NT2/D1 (cell line): ENCODE results near the gene SLC30A10.

Experiments used
- SUZ12 ChIP-seq: IDR thresholded peaks from 2 replicates; pipeline ENCODE4 v1.6.1; 2011; ENCODE audit not compliant: insufficient read length, insufficient read depth; ENCODE audit errors: extremely low read depth
- YY1 ChIP-seq: IDR thresholded peaks from 2 replicates; pipeline ENCODE4 v1.6.1; 2011; ENCODE audit not compliant: insufficient read length, insufficient read depth
- ZNF274 ChIP-seq: IDR thresholded peaks from 2 replicates; pipeline ENCODE4 v1.6.1; 2011; ENCODE audit warnings: mild to moderate bottlenecking, low read depth, low read length

GRCh38 chr1:219908170-219908569 lies 20.2 kb downstream of the SLC30A10 start:
- TF ChIP-seq ZNF274 (no peak), YY1 (no peak), SUZ12 (no peak)
